AG04450 (cell line): ENCODE measurements around the gene DYNLT4. TPM values are rescaled to one million over a fixed set of nuclear protein-coding genes. Genes with fewer than 3 reads are reported as not detected.
"Not testable (repeated sequence)": the region's sequence is repeated elsewhere in the genome, so short reads cannot be mapped to it uniquely, and the experiment has no call there.

Source experiments
- CTCF ChIA-PET: fragments of 300-600, 350-600 bp; formaldehyde crosslinking; extraction: SDS; loops from one replicate; lab custom pipeline; 2022; ENCODE audit warnings: antibody characterized with exemption, inconsistent platforms; lab: Charles Lee
- POLR2A ChIA-PET: fragments of 350-600 bp; formaldehyde crosslinking; extraction: SDS; loops from one replicate; lab custom pipeline; 2021; ENCODE audit warnings: antibody characterized with exemption, inconsistent platforms; lab: Yijun Ruan, JAX
- DNase-seq: peaks from one replicate; pipeline ENCODE4 v3.0.0-alpha.2; 2011; ENCODE audit warnings: low read depth, low spot score
- H3K27ac ChIP-seq: one replicate; pipeline ENCODE4 v1.5.1; 2012; ENCODE audit warnings: low read depth, low read length, control low read depth
- H3K27me3 ChIP-seq: one replicate; pipeline ENCODE4 v1.6.0; 2012; ENCODE audit warnings: low read length; ENCODE audit not compliant: control insufficient read depth, insufficient read depth
- H3K4me3 ChIP-seq: 2 replicates; pipeline ENCODE4 v1.5.1; 2011; ENCODE audit warnings: mild to moderate bottlenecking, low read depth, low read length, control low read depth
- H3K9me3 ChIP-seq: 2 replicates; pipeline ENCODE4 v1.5.1; 2012; ENCODE audit warnings: low read length; ENCODE audit not compliant: control insufficient read depth, insufficient read depth
- polyA plus RNA-seq: library from polyadenylated mRNA; depleted of rRNA; stranded (reverse); fragments of >200 nt; gene quantifications from 2 replicates; pipeline ENCODE4 v1.2.3, GENCODE V29; 2011
- TF ChIP-seq, protein P1 (sequence below): IDR thresholded peaks from 2 replicates; pipeline ENCODE4 v1.5.1; 2011; ENCODE audit warnings: low read depth, low read length, control low read depth, inconsistent platforms

The DYNLT4 gene
- polyA plus RNA-seq, 1 experiment: not detected

DNA sequence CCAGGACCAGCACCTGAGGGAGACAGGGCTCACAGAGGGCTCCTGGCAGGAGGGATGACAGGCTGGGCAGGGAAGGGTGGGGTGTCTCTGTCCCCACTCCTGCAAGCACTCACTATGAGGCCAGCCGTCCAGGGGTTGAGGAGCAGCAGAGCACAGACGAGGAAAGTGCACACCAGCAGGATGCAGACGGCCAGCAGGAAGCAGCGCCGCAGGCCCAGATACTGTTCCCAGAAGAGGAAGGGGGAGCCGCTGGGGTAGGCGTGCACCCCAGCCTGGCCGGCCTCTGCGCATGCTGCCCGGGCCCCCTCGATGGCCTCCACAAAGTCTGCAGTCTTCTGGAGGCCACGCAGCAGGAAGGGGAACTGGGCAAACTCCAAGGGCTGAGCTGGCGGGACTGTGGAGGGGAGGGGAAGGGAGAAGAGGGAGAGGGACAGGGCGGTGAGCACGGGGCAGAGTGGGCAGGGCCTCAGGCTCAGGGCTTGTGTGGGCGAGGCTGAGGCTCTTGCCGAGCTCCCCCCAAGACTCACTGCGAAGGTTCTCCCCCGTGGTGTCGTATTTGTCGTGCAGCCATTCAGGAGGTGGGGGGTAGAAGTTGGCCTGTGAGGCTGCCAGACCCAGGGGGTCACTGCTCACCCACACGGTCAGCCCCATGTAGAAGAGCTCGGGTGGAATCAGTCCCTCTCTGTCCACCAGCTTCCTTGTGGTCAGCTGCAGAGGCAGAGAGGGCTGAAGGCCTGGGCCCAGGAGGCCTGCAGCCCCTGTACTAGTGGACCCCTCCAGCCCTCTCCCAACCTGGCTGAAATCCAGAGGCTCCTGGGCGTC, 19.4 kb upstream of the DYNLT4 start:
- ChIA-PET CTCF (interaction anchor here (0.6 kb wide), 1 partner anchor 99 kb away, joined by 3 read pairs; no protein-coding TSS in a partner anchor), POLR2A (interaction anchor here (0.5 to 0.9 kb wide), 3 partner anchors 14 to 27 kb away, joined by 3 to 4 read pairs (median 3); partner anchors contain the start of genes PLK3 and PTCH2)

DNA sequence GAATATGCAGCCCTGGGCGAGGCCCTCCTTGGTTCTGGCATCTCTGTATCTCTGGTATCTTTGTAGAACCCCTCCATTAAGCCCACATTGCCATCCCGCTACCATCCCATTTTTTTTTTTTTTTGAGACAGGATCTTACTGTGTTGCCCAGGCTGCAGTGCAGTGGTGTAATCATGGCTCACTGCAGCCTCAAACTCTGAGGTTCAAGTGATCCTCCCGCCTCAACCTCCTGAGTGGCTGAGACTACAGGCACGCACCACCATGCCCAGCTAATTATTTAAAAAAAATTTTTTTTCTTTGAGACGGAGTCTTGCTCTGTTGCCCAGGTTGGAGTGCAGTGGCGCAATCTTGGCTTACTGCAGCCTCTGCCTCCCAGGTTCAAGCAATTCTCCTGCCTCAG, 17.2 kb upstream of the DYNLT4 start:
- H3K4me3 ChIP-seq, DNase-seq: not testable (repeated sequence)
- CTCF ChIA-PET: interaction anchor here (0.7 kb wide), 1 partner anchor 479 kb away, joined by 3 read pairs; no protein-coding TSS in a partner anchor

More for the DNA sequence above, 19.4 kb upstream of the DYNLT4 start:
- H3K4me3 ChIP-seq: no peak overlapping the region
- no peaks in the 10 kb centered on the region for H3K27me3 ChIP-seq
- TF ChIP-seq, protein P1, sequence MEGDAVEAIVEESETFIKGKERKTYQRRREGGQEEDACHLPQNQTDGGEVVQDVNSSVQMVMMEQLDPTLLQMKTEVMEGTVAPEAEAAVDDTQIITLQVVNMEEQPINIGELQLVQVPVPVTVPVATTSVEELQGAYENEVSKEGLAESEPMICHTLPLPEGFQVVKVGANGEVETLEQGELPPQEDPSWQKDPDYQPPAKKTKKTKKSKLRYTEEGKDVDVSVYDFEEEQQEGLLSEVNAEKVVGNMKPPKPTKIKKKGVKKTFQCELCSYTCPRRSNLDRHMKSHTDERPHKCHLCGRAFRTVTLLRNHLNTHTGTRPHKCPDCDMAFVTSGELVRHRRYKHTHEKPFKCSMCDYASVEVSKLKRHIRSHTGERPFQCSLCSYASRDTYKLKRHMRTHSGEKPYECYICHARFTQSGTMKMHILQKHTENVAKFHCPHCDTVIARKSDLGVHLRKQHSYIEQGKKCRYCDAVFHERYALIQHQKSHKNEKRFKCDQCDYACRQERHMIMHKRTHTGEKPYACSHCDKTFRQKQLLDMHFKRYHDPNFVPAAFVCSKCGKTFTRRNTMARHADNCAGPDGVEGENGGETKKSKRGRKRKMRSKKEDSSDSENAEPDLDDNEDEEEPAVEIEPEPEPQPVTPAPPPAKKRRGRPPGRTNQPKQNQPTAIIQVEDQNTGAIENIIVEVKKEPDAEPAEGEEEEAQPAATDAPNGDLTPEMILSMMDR: no peak
- H3K27ac ChIP-seq: no peak overlapping the region
- H3K9me3 ChIP-seq: peaks cover 5% of the 10 kb centered on the region; the same call in 1 of the 2 replicates
- no peak for DNase-seq

DNA sequence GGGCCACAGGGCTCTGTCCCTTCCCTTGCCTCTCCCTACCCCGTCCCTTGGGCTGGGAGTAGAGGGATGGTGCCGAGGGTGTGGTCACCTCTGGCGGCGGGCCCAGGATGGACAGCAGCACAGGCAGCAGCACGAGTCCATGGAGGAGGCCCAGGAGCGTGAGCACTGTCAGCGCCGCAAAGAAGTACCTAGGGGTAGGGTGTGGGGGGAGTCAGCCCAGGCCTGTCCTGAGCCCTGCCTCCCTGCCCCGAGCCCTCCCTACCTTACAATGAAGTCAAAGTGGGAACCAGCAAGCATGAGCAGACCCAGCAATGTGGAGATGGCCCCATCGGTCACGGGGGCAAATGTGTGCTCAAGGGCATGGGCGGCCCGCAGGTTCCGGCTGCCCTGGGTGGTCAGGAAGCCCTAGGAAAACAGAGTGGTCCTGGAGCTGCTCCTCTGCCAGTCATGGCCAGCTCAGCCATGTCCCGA, 15.9 kb upstream of the DYNLT4 start:
- Histone ChIP-seq H3K27ac (no peak overlapping the region), H3K9me3 (peaks cover 5% of the 10 kb centered on the region; the same call in 1 of the 2 replicates), H3K4me3 (no peak overlapping the region), H3K27me3 (no peaks in the 10 kb centered on the region)
- TF ChIP-seq, protein P1: no peak
- ChIA-PET POLR2A (interaction anchor here (1.2 kb wide), 1 partner anchor 15 kb away, joined by 3 read pairs; the partner anchor contains the start of gene BTBD19), CTCF (interaction anchor here (1.1 to 1.4 kb wide), 2 partner anchors 12 to 13 kb away, joined by 3 read pairs; no protein-coding TSS in a partner anchor)
- no peak for DNase-seq

More for the DNA sequence above, 17.2 kb upstream of the DYNLT4 start:
- H3K27me3 ChIP-seq, H3K27ac ChIP-seq, H3K9me3 ChIP-seq: not testable (repeated sequence)
- POLR2A ChIA-PET: interaction anchor here (0.6 kb wide), 1 partner anchor 22 kb away, joined by 3 read pairs; no protein-coding TSS in a partner anchor

DNA sequence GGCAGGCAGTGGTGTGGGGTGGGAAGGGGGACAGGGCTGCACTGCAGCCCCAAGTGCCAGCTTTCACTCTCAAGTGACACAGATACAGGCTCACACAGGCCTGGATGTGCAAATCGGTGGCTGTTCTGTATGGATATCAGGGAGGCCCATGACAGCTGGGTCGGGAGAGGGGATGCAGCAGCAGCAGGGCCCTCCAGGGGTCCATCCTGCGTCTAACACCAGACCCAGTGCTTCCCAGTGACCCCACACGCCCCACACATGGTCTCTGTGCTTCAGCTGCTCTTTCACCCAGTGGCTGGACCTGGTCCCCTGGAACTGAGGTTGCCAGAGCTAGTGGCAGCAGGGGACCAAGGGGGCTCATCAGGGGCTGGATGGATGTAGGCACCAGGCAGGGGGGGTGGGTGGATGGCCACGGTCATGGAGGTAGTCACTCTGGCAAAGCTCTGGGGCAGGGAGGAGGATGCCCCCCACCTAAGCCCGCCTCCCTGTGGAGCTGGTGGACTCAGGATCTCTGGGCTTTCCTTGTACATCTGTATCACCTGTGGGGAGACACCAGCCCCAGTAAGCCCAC, 15.1 kb upstream of the DYNLT4 start:
- Histone ChIP-seq H3K4me3 (no peak overlapping the region), H3K27ac (no peak overlapping the region), H3K9me3 (peaks cover 5% of the 10 kb centered on the region; the same call in 1 of the 2 replicates), H3K27me3 (no peaks in the 10 kb centered on the region)
- POLR2A ChIA-PET: interaction anchor here (1.0 to 5.5 kb wide), 2 partner anchors 14 to 22 kb away, joined by 3 to 103 read pairs; partner anchors contain the start of genes BTBD19, DYNLT4 and PLK3
- TF ChIP-seq, protein P1: no peak
- DNase-seq: no peak
- CTCF ChIA-PET: interaction anchor here (0.5 to 1.5 kb wide), 5 partner anchors 11 to 190 kb away, joined by 3 to 4 read pairs (median 3); partner anchors contain the start of gene UROD

DNA sequence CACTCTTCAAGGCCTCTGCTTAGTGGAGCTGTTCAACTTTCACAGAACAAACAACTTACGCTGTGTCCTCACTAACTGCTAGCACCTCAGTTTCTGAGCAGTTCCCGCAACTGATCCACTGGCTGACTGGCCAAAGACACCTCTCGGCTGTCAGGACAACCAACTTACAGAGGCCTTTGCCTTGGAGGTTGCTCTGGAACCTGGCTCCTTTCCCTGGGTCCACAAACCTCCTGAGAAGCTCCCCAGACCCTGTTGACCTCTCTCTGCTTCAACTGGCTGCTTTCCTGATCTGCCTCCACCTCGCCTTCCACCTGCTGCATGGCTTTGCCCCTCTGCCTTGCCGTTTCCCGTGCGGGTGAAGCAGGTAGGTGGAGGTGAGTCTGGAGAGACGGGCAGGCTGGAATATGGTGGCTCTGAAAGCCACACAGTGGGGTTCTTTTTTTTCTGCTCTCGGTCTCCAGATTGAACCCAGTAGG, 14.1 kb upstream of the DYNLT4 start:
- ChIA-PET CTCF (interaction anchor here (0.5 to 1.5 kb wide), 4 partner anchors 12 to 191 kb away, joined by 3 to 4 read pairs (median 3); partner anchors contain the start of genes PLK3 and UROD), POLR2A (interaction anchor here (1.0 to 5.5 kb wide), 5 partner anchors 13 to 91 kb away, joined by 3 to 103 read pairs (median 32); partner anchors contain the start of genes BTBD19, DYNLT4, PLK3 and RNU5D-1)
- TF ChIP-seq, protein P1: no peak
- H3K4me3 ChIP-seq: no peak overlapping the region
- no peak for DNase-seq
- H3K27ac ChIP-seq: no peak overlapping the region
- peaks cover under 1% of the 10 kb centered on the region; the same call in 1 of the 2 replicates for H3K9me3 ChIP-seq
- no peaks in the 10 kb centered on the region for H3K27me3 ChIP-seq
